ENCODE results near the gene AUTS2.

GRCh38 chr7:69922026-69922803 lies 323.9 kb downstream of the AUTS2 start:
- TF ChIP-seq POLR2AphosphoS5 (IDR thresholded peaks at IDR 0.05; ENCODE audit: low read depth, low read length) (no peak), POLR2A (IDR thresholded peaks at IDR 0.05; ENCODE audit: low read depth, low read length) (no peak), TAF1 (IDR thresholded peaks at IDR 0.05; ENCODE audit: borderline replicate concordance, low read depth, low read length) (no peak)
